Gastroesophageal sphincter (tissue), 3 donors: ENCODE data around the gene LIN37.

Experiments
- CTCF ChIP-seq, 4 experiments: fragments of 200-600 bp in 2 of 4; fragments of 450-650 bp in 2 of 4; sonication (generic) in 1 of 4; IDR thresholded peaks; one replicate each; pipeline ENCODE4 v1.5.1; 2017 to 2019; ENCODE audit warnings: antibody characterized with exemption in 4 of 4, mild to moderate bottlenecking in 2 of 4, moderate library complexity in 2 of 4
- POLR2A ChIP-seq, 2 donors: fragments of 450-650 bp; IDR thresholded peaks; one replicate each; pipeline ENCODE4 v1.6.1; 2017; ENCODE audit warnings: antibody characterized with exemption in 2 of 2, mild to moderate bottlenecking in 2 of 2, moderate library complexity in 1 of 2

GRCh38 chr19:35717665-35718344 lies 30.6 kb upstream of the LIN37 start, which contains the start of gene KMT2B:
- no peak for TF ChIP-seq CTCF (IDR thresholded peaks at IDR 0.05)
- no peak for TF ChIP-seq POLR2A (IDR thresholded peaks at IDR 0.05)
